ENCODE measurements around the gene UCHL1.
"Not testable (repeated sequence)": the region's sequence is repeated elsewhere in the genome, so short reads cannot be mapped to it uniquely, and the experiment has no call there.

The UCHL1 gene

DNA sequence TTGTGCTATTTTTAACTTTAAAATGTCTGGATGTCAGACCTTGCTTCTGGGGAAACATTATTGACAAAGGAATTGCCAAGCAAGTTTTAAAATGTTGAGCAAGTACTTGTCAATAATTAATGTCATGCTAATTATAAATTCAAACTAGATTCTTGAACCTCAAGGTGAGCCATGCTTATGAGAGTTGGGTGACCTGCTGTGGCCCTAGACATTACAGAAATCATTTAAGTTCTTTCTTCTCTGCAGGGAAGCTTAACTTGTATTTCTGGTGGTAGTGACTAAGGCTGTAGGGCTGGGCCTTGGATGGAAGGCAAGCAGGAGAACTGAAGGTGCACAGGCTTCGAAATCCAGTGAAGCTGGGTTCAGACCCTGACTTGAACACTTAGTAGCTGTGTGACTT lies 14.8 kb upstream of the UCHL1 start:
- no peak for DNase-seq

DNA sequence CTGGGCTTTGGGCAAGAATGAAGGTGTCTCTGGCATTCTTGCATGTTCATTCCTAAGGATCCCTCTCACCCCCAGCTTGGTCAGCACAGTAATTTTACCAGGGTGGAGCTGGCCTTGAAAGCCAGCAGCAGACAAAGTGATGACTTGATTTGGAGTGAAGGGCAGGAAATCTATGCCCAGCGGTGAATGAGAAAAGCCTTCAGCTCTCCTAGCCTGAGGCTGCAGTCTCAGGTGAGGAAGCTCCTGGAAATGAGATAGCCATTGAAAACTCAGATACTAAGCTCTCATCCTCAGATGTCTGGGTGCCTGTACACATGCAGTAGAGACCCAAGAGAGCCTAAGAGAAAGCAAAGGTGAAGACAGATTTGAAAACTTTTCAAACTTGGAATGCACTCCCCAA lies 10.7 kb upstream of the UCHL1 start:
- DNase-seq: no peak

DNA sequence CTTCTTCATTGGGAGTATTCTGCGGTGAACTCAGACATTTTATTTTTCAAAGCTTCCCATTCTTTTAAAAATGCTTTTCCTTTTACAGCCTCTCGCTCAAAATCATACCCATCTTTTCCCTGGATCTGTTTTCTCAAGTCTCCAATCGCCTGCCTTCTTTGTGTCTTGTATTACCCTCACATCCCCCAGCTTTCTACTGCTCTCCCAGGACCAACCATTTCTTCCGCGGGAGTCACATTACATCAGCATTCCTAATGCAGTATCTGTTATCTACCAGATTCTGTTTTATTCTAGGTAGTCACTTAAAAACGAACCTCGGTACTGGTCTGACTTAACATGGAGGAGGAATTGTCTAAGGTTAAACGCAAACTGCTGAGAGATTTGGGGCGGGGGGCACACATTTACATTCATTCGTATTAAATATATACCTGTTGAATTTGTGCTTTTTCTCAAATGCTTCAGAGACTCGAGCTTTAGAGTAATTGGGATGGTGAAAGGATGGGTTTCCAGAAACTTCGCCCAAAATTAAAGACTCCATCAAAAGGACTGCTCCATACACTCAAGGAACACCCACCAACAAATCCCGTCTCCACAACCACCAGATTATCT lies 493 bp upstream of the UCHL1 start:
- DNase-seq: no peak

DNA sequence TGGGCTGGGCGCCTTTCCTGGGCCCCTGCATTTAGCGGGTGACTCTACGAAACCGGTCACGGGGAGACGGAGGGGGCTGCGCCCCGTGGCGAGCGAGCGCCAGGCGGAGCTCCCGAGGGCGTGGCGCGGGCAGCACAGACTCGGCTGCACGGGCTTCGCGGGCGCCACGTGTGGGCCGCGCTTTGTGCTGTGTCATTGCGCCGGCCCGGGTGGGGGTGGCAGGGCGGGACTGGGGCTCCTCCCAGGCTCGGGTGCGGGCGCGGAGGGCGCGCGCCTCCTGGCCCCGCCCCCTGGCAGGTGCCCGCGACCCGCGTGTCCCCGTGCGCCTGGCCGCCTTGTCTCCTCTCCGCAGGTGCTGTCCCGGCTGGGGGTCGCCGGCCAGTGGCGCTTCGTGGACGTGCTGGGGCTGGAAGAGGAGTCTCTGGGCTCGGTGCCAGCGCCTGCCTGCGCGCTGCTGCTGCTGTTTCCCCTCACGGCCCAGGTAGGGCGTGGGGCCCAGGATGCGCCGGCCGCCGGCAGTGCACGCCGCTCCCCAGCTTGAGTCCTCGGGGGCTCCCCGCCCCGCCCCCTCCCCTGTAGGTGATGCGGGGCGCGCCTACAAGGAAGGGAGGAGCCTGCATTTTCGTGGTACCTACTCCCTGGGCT lies 651 bp downstream of the UCHL1 start:
- no peak for DNase-seq

DNA sequence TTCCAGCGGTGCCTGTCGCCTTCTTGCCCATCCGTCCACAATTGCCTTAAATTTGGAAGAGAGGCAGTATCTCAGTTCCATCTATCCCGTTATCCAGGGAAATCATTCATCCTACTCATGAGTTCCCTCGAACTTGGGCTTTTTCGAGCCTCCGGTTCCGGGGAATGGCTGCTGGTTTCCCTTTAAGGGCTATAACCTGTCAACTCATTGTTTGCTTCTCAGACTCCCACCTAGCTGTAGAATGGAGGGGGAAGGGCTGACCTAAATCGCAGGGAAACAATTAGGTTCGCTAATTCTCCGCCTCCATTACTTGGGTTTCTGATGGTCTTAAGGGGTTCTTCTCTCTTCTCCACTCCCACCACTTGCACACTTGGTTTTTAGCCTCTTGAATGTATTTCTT lies 1.2 kb downstream of the UCHL1 start:
- DNase-seq: no peak

DNA sequence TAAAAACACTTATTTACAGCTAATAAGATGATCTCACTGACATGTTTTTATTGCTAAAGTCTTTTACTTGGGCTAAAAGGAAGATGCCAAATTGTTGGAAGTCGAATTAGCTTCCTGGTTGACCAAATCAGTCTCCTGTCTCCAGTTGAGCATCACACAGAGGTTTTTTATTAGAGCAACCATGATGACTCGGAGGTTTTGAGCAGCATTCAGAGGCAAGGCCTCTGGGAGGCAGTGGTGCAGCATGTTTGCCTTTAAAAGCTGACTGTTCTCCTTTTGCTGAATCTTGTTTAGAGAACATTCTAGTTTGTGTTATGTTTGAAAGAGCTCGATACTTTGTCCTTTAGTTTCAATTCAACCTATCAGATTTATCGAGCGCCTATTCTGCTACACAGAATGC lies 2.1 kb downstream of the UCHL1 start:
- no peak for DNase-seq

DNA sequence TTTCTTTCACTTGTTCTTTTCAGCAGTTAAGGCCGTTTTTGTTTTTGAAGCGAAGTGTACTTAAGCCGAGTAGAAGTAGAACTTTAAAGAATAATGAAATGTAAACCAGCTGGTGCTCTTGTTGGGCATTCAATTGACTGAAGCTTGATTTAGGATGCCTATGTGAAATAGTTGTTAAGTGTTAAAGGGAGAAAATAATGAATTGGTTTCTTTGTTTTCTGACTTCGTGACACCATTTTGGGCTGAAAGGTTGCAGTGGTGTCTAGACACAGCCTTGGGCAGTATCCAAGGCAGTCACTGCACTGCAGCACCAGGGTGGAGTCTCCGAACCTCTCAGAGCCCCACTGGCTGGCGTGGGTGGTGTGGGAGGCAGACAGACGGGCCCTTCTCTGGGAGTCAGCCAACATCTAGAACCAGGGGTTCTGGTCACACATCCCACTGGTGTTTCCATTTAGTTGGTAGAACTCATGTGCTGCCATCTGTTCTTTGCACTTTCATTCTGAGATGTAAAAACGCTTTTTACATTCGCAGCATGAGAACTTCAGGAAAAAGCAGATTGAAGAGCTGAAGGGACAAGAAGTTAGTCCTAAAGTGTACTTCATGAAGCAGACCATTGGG lies 3.5 kb downstream of the UCHL1 start:
- no peak for DNase-seq

DNA sequence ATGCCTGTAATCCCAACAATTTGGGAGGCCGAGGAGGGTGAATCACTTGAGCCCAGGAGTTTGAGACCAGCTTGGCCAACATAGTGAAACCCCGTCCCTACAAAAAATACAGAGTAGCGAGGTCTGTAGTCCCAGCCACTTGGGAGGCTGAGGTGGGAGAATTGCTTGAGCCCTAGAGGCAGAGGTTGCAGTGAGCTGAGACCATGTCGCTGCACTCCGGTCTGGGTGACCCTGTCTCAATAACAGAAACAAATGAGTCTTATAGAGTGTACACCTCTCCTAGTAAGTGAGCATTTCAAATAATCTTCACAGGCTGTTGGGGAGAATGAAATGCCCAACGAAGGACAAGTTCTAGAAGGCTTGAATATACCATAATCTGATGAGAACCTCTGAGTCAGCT lies 5.5 kb downstream of the UCHL1 start:
- no peak for DNase-seq

DNA sequence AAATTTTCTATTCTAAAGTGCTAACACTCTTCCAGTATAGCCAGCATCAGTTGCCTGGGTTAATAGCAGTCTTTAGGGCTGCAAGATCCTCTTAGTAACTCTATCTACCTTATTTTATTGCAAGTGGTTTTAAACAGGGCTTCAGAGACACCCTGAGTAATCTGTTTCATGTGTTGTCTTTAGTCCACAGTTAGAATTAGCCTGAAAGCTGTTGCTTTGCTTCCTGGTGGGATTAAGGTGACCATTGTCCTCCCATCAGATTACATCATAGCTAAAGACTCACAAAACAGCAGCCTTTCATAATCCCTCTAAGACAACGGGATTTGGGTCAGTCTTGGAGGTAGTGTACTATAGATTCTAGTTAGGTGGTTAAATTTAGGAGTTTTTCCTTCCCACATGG lies 7.5 kb downstream of the UCHL1 start:
- DNase-seq: no peak

DNA sequence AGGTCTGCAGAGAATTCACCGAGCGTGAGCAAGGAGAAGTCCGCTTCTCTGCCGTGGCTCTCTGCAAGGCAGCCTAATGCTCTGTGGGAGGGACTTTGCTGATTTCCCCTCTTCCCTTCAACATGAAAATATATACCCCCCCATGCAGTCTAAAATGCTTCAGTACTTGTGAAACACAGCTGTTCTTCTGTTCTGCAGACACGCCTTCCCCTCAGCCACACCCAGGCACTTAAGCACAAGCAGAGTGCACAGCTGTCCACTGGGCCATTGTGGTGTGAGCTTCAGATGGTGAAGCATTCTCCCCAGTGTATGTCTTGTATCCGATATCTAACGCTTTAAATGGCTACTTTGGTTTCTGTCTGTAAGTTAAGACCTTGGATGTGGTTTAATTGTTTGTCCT lies 11.3 kb downstream of the UCHL1 start:
- DNase-seq: no peak

DNA sequence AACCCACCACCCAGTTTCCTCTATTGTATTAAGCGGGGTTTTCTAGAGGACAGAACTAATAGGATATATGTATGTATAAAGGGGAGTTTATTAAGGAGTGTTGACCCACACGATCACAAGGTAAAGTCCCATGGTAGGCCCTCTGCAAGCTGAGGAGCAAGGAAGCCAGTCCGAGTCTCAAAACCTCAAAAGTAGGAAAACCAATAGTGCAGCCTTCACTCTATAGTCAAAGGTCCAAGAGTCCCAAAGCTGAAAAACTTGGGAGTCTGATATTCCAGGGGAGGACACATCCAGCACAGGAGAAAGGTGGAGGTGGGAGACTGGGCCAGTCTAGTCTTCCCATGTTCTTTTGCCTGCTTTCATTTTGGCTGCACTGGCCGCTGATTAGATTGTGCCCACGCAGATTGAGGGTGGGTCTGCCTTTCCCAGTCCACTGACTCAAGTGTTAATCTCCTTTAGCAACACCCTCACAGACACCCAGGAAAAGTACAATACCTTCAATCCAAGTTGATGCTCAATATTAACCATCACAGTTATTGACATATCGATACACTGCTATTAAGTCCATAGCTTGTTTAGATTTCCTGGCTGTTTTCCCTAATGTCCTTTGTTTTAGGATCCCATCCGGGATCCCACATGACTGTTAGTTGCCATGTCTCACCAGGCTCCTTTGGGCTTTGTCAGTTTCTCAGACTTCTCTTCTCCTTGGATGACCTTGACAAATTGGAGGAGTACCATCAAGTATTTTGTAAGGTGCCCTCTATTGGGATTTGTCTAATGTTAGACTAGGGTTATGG lies 12.2 kb downstream of the UCHL1 start:
- DNase-seq: no peak

DNA sequence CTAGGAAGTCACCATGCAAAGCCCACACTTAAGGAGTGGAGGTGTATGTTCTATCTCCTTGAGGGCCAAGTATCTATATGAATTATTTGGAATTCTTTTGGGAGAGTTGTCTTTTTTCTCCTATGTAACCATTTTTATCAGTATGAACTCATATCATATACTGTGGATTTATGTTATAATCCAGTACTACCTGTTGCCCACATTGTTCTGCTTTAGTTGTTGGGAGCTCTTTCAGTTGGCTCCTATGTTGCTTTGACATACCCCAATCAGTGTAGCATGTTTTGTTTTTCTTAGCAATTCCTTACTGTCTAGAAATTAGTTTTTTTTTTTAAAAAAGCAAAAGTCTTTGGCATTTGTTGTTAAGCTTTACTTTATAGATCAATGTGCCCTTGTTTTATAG lies 13.0 kb downstream of the UCHL1 start:
- DNase-seq: no peak

DNA sequence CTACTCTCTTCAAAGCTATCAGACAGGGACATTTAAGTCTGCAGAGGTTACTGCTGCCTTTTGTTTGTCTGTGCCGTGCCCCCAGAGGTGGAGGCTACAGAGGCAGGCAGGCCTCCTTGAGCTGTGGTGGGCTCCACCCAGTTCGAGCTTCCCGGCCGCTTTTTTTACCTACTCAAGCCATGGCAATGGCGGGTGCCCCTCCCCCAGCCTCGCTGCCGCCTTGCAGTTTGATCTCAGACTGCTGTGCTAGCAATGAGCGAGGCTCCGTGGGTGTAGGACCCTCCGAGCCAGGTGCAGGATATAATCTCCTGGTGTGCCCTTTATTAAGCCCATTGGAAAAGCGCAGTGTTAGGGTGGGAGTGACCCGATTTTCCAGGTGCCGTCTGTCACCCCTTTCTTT lies 19.2 kb downstream of the UCHL1 start:
- DNase-seq: not testable (repeated sequence)

DNA sequence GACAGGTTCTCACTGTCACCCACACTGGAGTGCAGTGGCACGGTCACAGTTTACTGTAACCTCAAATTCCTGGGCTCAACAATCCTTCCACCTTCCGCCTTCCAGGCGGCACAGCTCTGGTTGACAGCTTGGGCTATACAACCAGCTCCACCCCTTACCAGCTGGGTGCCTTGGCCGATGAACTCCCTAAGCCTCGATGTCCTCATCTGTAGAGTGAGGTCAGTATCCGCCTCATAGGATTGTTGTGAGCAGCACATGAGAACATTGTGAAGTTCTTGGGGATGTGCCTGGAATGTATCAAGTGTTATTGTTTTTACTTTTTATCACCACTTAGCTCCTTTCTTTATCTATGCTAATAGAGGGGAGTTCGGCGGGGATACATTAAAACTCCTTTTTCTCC lies 23.3 kb downstream of the UCHL1 start:
- no peak for DNase-seq

DNA sequence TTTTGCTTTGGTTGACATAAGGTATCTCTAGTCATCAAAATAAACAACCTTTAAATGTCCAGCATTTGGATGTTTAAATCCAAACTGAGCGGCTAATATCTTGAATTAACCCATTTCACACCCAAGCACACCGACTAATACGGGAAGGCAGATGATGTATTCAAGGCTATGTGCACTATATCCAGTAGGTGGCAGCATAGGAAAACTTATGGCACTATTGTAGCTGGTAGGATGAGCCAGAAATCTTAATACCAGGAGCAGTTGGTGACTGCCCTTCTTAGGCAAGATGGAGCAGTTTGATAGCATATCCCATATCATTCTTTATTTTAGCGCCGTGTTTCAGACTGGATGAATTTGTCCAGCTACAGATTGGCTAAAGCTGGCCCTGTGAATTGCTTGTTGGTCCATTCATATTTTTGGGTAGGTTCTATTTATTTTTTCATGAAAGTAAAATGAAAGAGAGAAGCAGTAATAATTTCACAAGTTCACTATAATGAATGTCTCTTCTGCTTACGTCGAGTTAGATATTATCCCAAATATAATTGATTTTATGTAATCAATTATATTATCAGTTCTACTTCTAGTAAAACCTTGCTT lies 24.4 kb downstream of the UCHL1 start:
- peak; percentile 21 for DNase-seq

DNA sequence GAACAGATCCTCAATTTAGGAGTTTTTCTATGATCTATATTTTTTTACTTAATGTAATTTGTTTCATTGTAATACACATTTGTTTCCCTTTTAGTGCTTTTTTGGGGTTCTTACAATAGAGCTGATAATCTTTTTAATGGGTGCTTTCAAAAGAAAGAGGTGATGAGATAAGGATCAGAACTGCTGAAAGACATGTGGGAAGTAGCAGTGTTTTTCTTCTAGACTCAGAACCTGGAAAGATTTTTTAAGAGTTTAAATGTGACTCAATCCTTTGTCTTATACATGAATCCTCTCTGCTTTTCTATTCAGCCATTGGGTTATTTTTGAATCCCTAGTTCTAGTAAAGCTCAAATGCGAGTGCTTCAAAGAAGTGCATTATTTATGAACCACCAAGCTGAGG lies 25.6 kb downstream of the UCHL1 start:
- DNase-seq: no peak

DNA sequence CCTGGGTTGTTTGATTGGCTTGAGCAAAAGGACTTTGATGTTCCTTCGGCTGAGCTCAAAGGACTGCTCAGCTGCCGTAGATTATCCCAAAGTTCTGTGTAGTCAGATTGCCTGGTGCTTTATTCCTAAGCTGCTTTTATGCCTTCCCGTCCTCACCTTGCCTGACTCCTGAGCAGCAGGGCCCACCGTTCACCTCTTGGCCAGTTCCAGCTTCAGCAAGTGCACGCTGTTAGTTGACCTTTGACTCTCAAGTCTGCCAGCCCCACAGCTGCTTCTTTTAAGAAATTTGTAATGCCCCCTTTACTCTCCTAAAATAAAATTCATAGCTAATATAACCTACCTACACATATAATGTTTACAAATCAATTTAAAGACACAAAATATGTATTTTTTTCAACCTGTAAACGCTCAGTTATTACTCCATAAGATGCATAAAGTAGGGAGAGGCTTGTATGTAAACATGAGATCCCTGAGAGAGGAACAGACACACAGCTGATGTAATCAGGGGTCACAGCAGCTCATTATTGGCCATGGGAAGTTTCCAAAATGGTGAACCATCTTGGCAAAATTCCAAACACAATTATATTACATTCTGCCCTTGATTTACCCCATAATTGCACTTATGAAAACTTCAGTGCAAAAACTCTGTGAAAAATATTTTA lies 28.6 kb downstream of the UCHL1 start:
- DNase-seq: no peak

DNA sequence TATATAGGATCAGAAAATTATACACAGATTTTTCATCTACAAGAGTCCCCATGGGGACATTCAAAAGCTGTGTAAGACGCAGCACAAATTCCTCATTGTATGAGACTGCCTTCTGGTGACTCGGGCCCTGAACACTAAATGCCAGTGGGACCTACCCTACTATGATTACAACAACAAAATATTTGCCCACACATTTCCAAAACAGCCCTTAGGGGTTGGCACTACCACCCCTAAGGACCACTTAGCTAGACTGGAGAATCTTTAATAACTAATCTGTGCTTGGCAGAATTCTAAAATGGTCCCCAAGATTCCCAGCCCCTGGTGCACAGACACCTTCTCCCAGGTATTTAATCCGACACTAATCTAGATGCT lies 29.1 kb downstream of the UCHL1 start:
- no peak for DNase-seq

DNA sequence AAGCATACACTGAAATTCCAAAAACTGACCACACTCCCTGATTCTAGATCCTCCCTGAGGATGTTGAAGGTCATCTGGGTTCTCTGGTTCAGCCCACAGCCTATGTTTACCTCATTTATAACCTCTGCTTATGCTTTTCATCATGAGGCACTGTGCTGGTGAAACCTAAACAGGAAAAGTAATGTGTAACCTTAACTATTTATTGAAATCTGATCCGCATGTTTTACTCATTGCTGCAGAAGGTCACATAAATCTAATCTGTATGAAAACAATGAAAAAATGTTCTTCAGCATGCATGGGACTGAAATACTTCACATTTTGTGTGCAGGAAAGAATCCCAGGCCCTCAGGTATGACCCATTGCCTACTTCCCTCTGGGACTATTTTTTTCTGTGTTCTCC lies 30.3 kb downstream of the UCHL1 start:
- no peak for DNase-seq

DNA sequence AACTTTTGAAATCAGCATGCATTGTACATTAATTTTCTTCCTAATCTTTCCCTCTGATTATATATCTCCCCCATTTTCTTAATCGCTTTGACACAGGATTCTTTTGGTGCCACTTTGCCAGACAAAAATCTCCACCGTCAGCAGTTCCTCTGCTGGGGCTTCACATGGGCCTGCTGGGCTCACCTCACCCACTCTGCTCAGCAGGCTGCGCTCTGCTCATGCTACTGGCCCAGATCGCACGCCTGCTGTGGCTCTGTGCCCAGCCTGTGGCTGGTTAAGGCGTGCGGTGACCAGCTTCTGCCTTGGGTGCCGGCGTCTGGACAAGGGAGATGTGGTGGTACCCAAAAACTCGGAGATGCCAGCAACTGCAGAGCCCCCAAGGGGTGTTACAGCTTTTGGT lies 31.1 kb downstream of the UCHL1 start:
- DNase-seq: no peak

DNA sequence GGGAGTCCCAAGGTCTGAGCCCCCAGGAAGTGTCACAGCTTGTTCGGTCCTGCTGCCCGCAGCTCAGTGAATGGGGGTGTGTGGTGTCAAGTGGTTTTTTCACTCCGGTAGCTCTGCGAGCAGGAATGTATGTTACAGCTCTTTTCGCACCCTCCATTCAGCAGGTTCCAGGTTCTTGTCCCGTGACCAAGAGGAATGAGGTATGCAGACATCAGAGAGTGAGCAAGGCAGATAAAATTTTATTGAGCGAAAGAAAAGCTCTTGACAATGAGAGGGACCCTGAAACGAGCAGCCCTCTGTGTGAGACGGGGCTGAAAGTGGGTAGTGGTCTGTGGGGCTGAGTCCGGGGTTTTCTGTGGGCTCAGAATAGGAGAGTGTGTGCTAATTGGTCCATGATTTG lies 31.5 kb downstream of the UCHL1 start:
- no peak for DNase-seq

DNA sequence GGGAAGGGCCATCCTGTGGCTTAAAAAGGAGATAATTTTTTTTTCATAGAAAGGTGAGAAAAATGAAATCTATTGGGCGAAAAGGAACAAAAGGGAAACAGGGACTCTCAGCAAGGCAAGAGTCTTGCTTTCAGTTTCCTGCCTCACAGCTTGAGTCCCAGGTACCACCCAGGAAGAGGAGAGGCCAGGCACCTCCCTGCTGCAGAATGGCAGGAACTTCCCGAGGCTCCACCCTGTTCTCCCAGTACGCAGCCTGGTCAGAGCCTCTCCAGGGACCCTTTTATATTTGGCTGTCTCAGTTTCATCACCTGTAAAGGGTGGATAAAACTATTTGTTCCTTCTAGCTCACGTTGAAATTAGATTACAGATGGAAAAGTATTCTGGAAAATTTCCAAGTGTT lies 33.8 kb downstream of the UCHL1 start:
- no peak for DNase-seq

DNA sequence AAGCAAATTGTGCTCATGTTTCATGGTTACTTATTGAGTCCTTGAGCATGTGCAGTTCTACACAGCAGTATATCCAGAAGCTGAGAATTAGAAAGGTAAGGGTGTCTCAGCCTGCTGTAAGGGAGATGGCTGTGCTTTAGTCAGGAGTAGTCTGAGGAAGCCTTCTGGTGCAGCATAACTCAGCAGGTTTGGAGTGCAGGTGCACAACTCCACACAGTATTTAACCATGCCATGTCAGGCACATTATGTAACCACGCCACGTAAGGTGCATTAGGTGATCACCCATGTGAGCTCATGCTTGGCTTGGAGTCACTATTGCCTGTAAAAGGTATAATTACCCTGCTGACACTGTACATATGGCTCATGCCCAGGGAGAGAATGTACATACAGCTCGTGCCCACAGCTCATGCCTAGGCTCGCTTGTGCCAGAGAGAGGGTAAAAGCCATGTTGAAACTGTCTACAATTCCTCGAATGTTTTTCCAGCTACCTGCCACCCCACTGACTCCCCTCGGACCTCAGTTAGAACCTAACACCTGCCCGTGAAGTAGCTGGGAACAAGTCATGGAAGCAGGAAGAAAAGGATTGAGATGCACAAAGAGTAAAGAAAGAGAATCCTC lies 37.8 kb downstream of the UCHL1 start:
- DNase-seq: no peak

Data from GDM1 (cell line).